ENCODE data around the gene LGALS7.

GRCh38 chr19:38734176-38734425 is 39.2 kb downstream of the LGALS7 start:
- TF ChIP-seq POLR2A (IDR thresholded peaks at IDR 0.05; ENCODE audit: low read depth, low read length) (no peak), POLR2AphosphoS5 (IDR thresholded peaks at IDR 0.05; ENCODE audit: low read depth, low read length) (no peak), TAF1 (IDR thresholded peaks at IDR 0.05; ENCODE audit: low read depth, low read length) (no peak)

Data from GM12891 (cell line).